B cell (primary cell): ENCODE measurements around the gene PLPP7.
A peak's percentile ranks its signal among the peaks of the same experiment; 100 is the strongest.

Experiments used
- CTCF ChIP-seq: fragments of 200-600 bp; IDR thresholded peaks from one replicate; pipeline ENCODE4 v1.8.0; 2022; ENCODE audit warnings: antibody characterized with exemption, mild to moderate bottlenecking
- EZH2 ChIP-seq: IDR thresholded peaks from 2 replicates; pipeline ENCODE4 v1.6.1; 2012; ENCODE audit warnings: borderline replicate concordance, low read depth, mild to moderate bottlenecking, moderate library complexity, low read length; ENCODE audit not compliant: insufficient read depth, poor library complexity, severe bottlenecking

GRCh38 chr9:131277287-131277909 is 12.1 kb upstream of the PLPP7 start:
- TF ChIP-seq CTCF (peak; percentile 12), EZH2 (no peak)
